GM19372 (cell line): ENCODE measurements around the gene LMBR1L.
"Not testable (repeated sequence)": the region's sequence is repeated elsewhere in the genome, so short reads cannot be mapped to it uniquely, and the experiment has no call there.

Source experiments
- ATAC-seq: cut with Tn5 transposase; IDR thresholded peaks from one replicate; pipeline ENCODE4 v1.9.1; 2021; ENCODE audit warnings: mild to moderate bottlenecking, low read depth, moderate library complexity; ENCODE audit not compliant: unreplicated experiment

The LMBR1L gene

GRCh38 chr12:49088932-49089330 is 21.7 kb downstream of the LMBR1L start:
- ATAC-seq: no peak

GRCh38 chr12:49088150-49088931 is 22.3 kb downstream of the LMBR1L start:
- peak; percentile 76 for ATAC-seq

- no peak for ATAC-seq
Observed at GRCh38 chr12:49086116-49086515, 24.5 kb downstream of the LMBR1L start.

- no peak for ATAC-seq
Observed at GRCh38 chr12:49084438-49084837, 26.2 kb downstream of the LMBR1L start.

- ATAC-seq: no peak
Observed at GRCh38 chr12:49079793-49080192, 30.9 kb downstream of the LMBR1L start.

- ATAC-seq: no peak
Observed at GRCh38 chr12:49070971-49071370, 39.7 kb downstream of the LMBR1L start.

GRCh38 chr12:49069507-49070346 is 40.9 kb downstream of the LMBR1L start, which contains the start of gene RHEBL1:
Gene RHEBL1 (minus strand): TSS chr12:49069979. CDS start chr12:49069785, 194 bp downstream.
- ATAC-seq: peak; percentile 97

- no peak for ATAC-seq
Observed at GRCh38 chr12:49068879-49069506, 41.7 kb downstream of the LMBR1L start.

- ATAC-seq: no peak
Observed at GRCh38 chr12:49066120-49066519, 44.5 kb downstream of the LMBR1L start.

- ATAC-seq: no peak
Observed at GRCh38 chr12:49064767-49065152, 45.9 kb downstream of the LMBR1L start.

GRCh38 chr12:49061916-49062315 is 48.7 kb downstream of the LMBR1L start:
- not testable (repeated sequence) for ATAC-seq

- ATAC-seq: no peak
Observed at GRCh38 chr12:49061157-49061650, 49.4 kb downstream of the LMBR1L start.

GRCh38 chr12:49060237-49061156 is 50.1 kb downstream of the LMBR1L start, which contains the start of gene KMT2D:
Gene KMT2D (minus strand): TSS chr12:49060794. CDS start chr12:49055324, 5,470 bp downstream.
- ATAC-seq: peak; percentile 48

GRCh38 chr12:49059299-49060171 is 51.1 kb downstream of the LMBR1L start:
- ATAC-seq: peak; percentile 4

GRCh38 chr12:49059045-49059298 is 51.7 kb downstream of the LMBR1L start:
- ATAC-seq: no peak

GRCh38 chr12:49058366-49059044 is 52.1 kb downstream of the LMBR1L start:
- ATAC-seq: no peak

- ATAC-seq: no peak
Observed at GRCh38 chr12:49057888-49058287, 52.8 kb downstream of the LMBR1L start.

- ATAC-seq: peak; percentile 58
Observed at GRCh38 chr12:49055978-49056754, 54.5 kb downstream of the LMBR1L start.
